ENCODE results near the gene MAML3.

MAML3 gene

GRCh38 chr4:139823345-139823744, 330.6 kb downstream of the MAML3 start:
- no peak for DNase-seq (ENCODE audit: low read depth)
- H3K4me3 ChIP-seq (replicated peaks; ENCODE audit: low read depth, low read length): no peak overlapping the region
- TF ChIP-seq CTCF (IDR thresholded peaks at IDR 0.05; ENCODE audit: low read length, missing control alignments): no peak

GRCh38 chr4:139822391-139822790, 331.6 kb downstream of the MAML3 start:
- DNase-seq (ENCODE audit: low read depth): no peak
- TF ChIP-seq CTCF (IDR thresholded peaks at IDR 0.05; ENCODE audit: low read length, missing control alignments): no peak
- H3K4me3 ChIP-seq (replicated peaks; ENCODE audit: low read depth, low read length): no peak overlapping the region

- no peak overlapping the region for H3K4me3 ChIP-seq (replicated peaks; ENCODE audit: low read depth, low read length)
- no peak for TF ChIP-seq CTCF (IDR thresholded peaks at IDR 0.05; ENCODE audit: low read length, missing control alignments)
- DNase-seq (ENCODE audit: low read depth): no peak
Observed at GRCh38 chr4:139819082-139819481, 334.9 kb downstream of the MAML3 start.

GRCh38 chr4:139817657-139818452, 336.1 kb downstream of the MAML3 start:
- no peak for DNase-seq (ENCODE audit: low read depth)
- TF ChIP-seq CTCF (IDR thresholded peaks at IDR 0.05; ENCODE audit: low read length, missing control alignments): no peak
- H3K4me3 ChIP-seq (replicated peaks; ENCODE audit: low read depth, low read length): no peak overlapping the region

GRCh38 chr4:139816856-139817255, 337.1 kb downstream of the MAML3 start:
- no peak overlapping the region for H3K4me3 ChIP-seq (replicated peaks; ENCODE audit: low read depth, low read length)
- no peak for DNase-seq (ENCODE audit: low read depth)

GRCh38 chr4:139815778-139816601, 338.0 kb downstream of the MAML3 start:
- peak; percentile 83 for DNase-seq (ENCODE audit: low read depth)
- no peak for TF ChIP-seq CTCF (IDR thresholded peaks at IDR 0.05; ENCODE audit: low read length, missing control alignments)
- H3K4me3 ChIP-seq (replicated peaks; ENCODE audit: low read depth, low read length): peak overlapping the region; percentile 51

More at GRCh38 chr4:139816856-139817255, 337.1 kb downstream of the MAML3 start:
- no peak for TF ChIP-seq CTCF (IDR thresholded peaks at IDR 0.05; ENCODE audit: low read length, missing control alignments)
